ENCODE measurements around the gene INSYN2B. TPM values are rescaled to one million over a fixed set of nuclear protein-coding genes. Genes with fewer than 3 reads are reported as not detected.

INSYN2B gene
- total RNA-seq, 1 experiment from 2014 or later, result not detected

GRCh38 chr5:169921384-169921783 is 58.9 kb downstream of the INSYN2B start:
- Histone ChIP-seq H2AFZ (ENCODE audit: low read depth, low read length, poor library complexity, severe bottlenecking) (no peak overlapping the region), H3K4me2 (ENCODE audit: low read length) (no peak overlapping the region), H3K4me3 (replicated peaks in 1 of 2; ENCODE audit: low read depth in 1 of 2, low read length in 2 of 2) (no peak overlapping the region), H3K27ac (ENCODE audit: low read depth, low read length) (no peak overlapping the region), H3K9ac (ENCODE audit: low read length) (no peak overlapping the region), H3K36me3 (ENCODE audit: control insufficient read depth in 1 of 2, insufficient read depth in 2 of 2, low read length in 2 of 2) (no peaks in the 10 kb centered on the region), H3K79me2 (ENCODE audit: insufficient read depth, low read length) (no peaks in the 10 kb centered on the region), H3K27me3 (ENCODE audit: insufficient read depth, low read length) (peaks cover 20% of the 10 kb centered on the region), H4K20me1 (ENCODE audit: insufficient read depth) (no peaks in the 10 kb centered on the region), H3K9me3 (ENCODE audit: control insufficient read depth in 1 of 2, insufficient read depth in 1 of 2, low read depth in 1 of 2, low read length in 2 of 2) (no peaks in the 10 kb centered on the region), H3K4me1 (ENCODE audit: control insufficient read depth in 1 of 2, insufficient read depth in 2 of 2, low read length in 2 of 2) (no peaks in the 10 kb centered on the region), H3K9me2 (ENCODE audit: insufficient read depth) (no peaks in the 10 kb centered on the region)
- ChIA-PET POLR2A (no interaction called here), RAD21 (ENCODE audit: low non-redundant PET in 1 of 2, low total read pairs in 2 of 2, uncharacterized antibody in 2 of 2, unreplicated experiment in 2 of 2) (no interaction called here), CTCF (no interaction called here)
- no peak for TF ChIP-seq SIN3A (IDR thresholded peaks at IDR 0.05; ENCODE audit: low read depth)
- no peak for TF ChIP-seq CEBPB (IDR thresholded peaks at IDR 0.05; ENCODE audit: low read depth)
- TF ChIP-seq CBX3 (IDR thresholded peaks at IDR 0.05; ENCODE audit: low read depth), result no peak
- TF ChIP-seq TCF7L2 (IDR thresholded peaks at IDR 0.05; ENCODE audit: borderline replicate concordance, extremely low read depth, insufficient read depth, insufficient read length), result no peak
- no peak for TF ChIP-seq ZNF274 (IDR thresholded peaks at IDR 0.05; ENCODE audit: low read depth, low read length)
- no peak for TF ChIP-seq SP1 (IDR thresholded peaks at IDR 0.05; ENCODE audit: low read depth)
- TF ChIP-seq ZFX (IDR thresholded peaks at IDR 0.05), result no peak
- TF ChIP-seq ZBTB33 (IDR thresholded peaks at IDR 0.05; ENCODE audit: extremely low read depth, insufficient replicate concordance, low read length), result no peak
- no peak for TF ChIP-seq CTCF (IDR thresholded peaks at IDR 0.05 in 2 of 3, conservative IDR thresholded peaks at IDR 0.05 in 1 of 3; ENCODE audit: borderline replicate concordance in 1 of 3, insufficient read depth in 1 of 3, low read depth in 2 of 3, low read length in 2 of 3)
- no peak for TF ChIP-seq JUND (IDR thresholded peaks at IDR 0.05)
- no peak for TF ChIP-seq EGR1 (IDR thresholded peaks at IDR 0.05; ENCODE audit: low read depth)
- TF ChIP-seq ELF1 (IDR thresholded peaks at IDR 0.05; ENCODE audit: borderline replicate concordance, low read depth), result no peak
- TF ChIP-seq RAD21 (IDR thresholded peaks at IDR 0.05; ENCODE audit: low read depth), result no peak
- no peak for TF ChIP-seq EZH2 (IDR thresholded peaks at IDR 0.05)
- ATAC-seq (no peak), DNase-seq (ENCODE audit: low read depth, low spot score) (no peak)
- intact Hi-C loops (cut with micrococcal nuclease), result no loop called here
- BruUV-seq (replicated peaks), result no TSS peak
